ENCODE data around the gene PPM1L. TPM values are rescaled to one million over a fixed set of nuclear protein-coding genes. Genes with fewer than 3 reads are reported as not detected.

PPM1L gene
- total RNA-seq, 1 donor from 2014 or later = 14.9 TPM

- DNase-seq (no peak), ATAC-seq (no peak)
- intact Hi-C loops (cut with DNase I) = no loop called here
- Histone ChIP-seq H3K27me3 (ENCODE audit: low read depth) (no peaks in the 10 kb centered on the region), H3K9me3 (no peaks in the 10 kb centered on the region), H3K36me3 (no peaks in the 10 kb centered on the region), H3K4me3 (no peak overlapping the region), H3K27ac (no peak overlapping the region), H3K4me1 (peaks cover 6% of the 10 kb centered on the region)
- TF ChIP-seq CTCF (IDR thresholded peaks at IDR 0.05) = no peak
Observed at GRCh38 chr3:160774172-160774571, 18.1 kb downstream of the PPM1L start.

GRCh38 chr3:160778480-160778879 is 22.4 kb downstream of the PPM1L start:
- H3K4me1 ChIP-seq = no peaks in the 10 kb centered on the region
- H3K4me3 ChIP-seq = no peak overlapping the region
- TF ChIP-seq CTCF (IDR thresholded peaks at IDR 0.05) = no peak
- H3K27ac ChIP-seq = no peak overlapping the region
- no peak for DNase-seq
- no peaks in the 10 kb centered on the region for H3K27me3 ChIP-seq (ENCODE audit: low read depth)
- H3K36me3 ChIP-seq = no peaks in the 10 kb centered on the region
- intact Hi-C loops (cut with DNase I) = no loop called here
- ATAC-seq = no peak
- no peaks in the 10 kb centered on the region for H3K9me3 ChIP-seq

GRCh38 chr3:160779040-160779439 is 23.0 kb downstream of the PPM1L start:
- no peaks in the 10 kb centered on the region for H3K36me3 ChIP-seq
- TF ChIP-seq CTCF (IDR thresholded peaks at IDR 0.05) = no peak
- ATAC-seq (no peak), DNase-seq (no peak)
- H3K27ac ChIP-seq = no peak overlapping the region
- no peak overlapping the region for H3K4me3 ChIP-seq
- H3K4me1 ChIP-seq = no peaks in the 10 kb centered on the region
- no peaks in the 10 kb centered on the region for H3K27me3 ChIP-seq (ENCODE audit: low read depth)
- H3K9me3 ChIP-seq = no peaks in the 10 kb centered on the region
- intact Hi-C loops (cut with DNase I) = no loop called here

- Histone ChIP-seq H3K4me1 (no peaks in the 10 kb centered on the region), H3K36me3 (no peaks in the 10 kb centered on the region), H3K9me3 (no peaks in the 10 kb centered on the region), H3K4me3 (no peak overlapping the region), H3K27me3 (ENCODE audit: low read depth) (no peaks in the 10 kb centered on the region), H3K27ac (no peak overlapping the region)
- DNase-seq (no peak), ATAC-seq (peak in 1 of 2 donors; percentile 32)
- no peak for TF ChIP-seq CTCF (IDR thresholded peaks at IDR 0.05)
- intact Hi-C loops (cut with DNase I) = no loop called here
Observed at GRCh38 chr3:160780245-160780644, 24.2 kb downstream of the PPM1L start.

GRCh38 chr3:160781402-160781801 is 25.4 kb downstream of the PPM1L start:
- Histone ChIP-seq H3K36me3 (no peaks in the 10 kb centered on the region), H3K27me3 (ENCODE audit: low read depth) (no peaks in the 10 kb centered on the region), H3K27ac (no peak overlapping the region), H3K4me3 (no peak overlapping the region), H3K4me1 (no peaks in the 10 kb centered on the region), H3K9me3 (no peaks in the 10 kb centered on the region)
- TF ChIP-seq CTCF (IDR thresholded peaks at IDR 0.05) = no peak
- no peak for DNase-seq
- intact Hi-C loops (cut with DNase I) = no loop called here
- no peak for ATAC-seq

GRCh38 chr3:160781863-160782262 is 25.8 kb downstream of the PPM1L start:
- Histone ChIP-seq H3K36me3 (no peaks in the 10 kb centered on the region), H3K9me3 (no peaks in the 10 kb centered on the region), H3K4me3 (no peak overlapping the region), H3K27ac (no peak overlapping the region), H3K27me3 (ENCODE audit: low read depth) (no peaks in the 10 kb centered on the region), H3K4me1 (no peaks in the 10 kb centered on the region)
- ATAC-seq (no peak), DNase-seq (no peak)
- intact Hi-C loops (cut with DNase I) = no loop called here
- no peak for TF ChIP-seq CTCF (IDR thresholded peaks at IDR 0.05)
